GM12878 (cell line): ENCODE measurements around the gene LRRC56. TPM values are rescaled to one million over a fixed set of nuclear protein-coding genes. Genes with fewer than 3 reads are reported as not detected.

Experiments
- ATAC-seq: fragments of 200-7000 bp; cut with Tn5 transposase; 3 replicates; pipeline ENCODE4 v1.9.1; 2020; ENCODE audit warnings: mild to moderate bottlenecking, moderate library complexity
- BruUV-seq: library from RNA; stranded (reverse); fragments of 400-500 nt; replicated peaks from 2 replicates; lab custom pipeline; 2021; lab: Mats Ljungman, UMichigan
- CTCF ChIA-PET: fragments of 300-600 bp; sonication (Branson Sonifier 250); formaldehyde crosslinking; extraction: SDS; loops from one replicate; lab custom pipeline; 2021; ENCODE audit warnings: inconsistent platforms; lab: Yijun Ruan, JAX
- POLR2A ChIA-PET: fragments of 350-600 bp; formaldehyde crosslinking; extraction: SDS; loops from one replicate; lab custom pipeline; 2021; ENCODE audit warnings: inconsistent platforms; lab: Charles Lee
- RAD21 ChIA-PET: fragments of 300-600 bp; sonication (Branson Sonifier 250); formaldehyde crosslinking; loops from one replicate; lab custom pipeline; 2023; ENCODE audit warnings: antibody characterized with exemption; ENCODE audit not compliant: unreplicated experiment; lab: Charles Lee
- SMC1A ChIA-PET: fragments of 300-600 bp; sonication (Branson Sonifier 250); formaldehyde crosslinking; loops from one replicate; lab custom pipeline; 2023; ENCODE audit not compliant: unreplicated experiment, uncharacterized antibody; lab: Charles Lee
- DNase-seq: peaks from one replicate; pipeline ENCODE4 v3.0.0-alpha.2; 2011; ENCODE audit warnings: low read depth, low spot score
- FAIRE-seq: peaks from 3 replicates; lab custom pipeline; 2011; peaks lifted over from hg19 to GRCh38; lab: Jason Lieb, UNC
- H2AFZ ChIP-seq: 2 replicates; pipeline ENCODE4 v1.6.0; 2011; ENCODE audit warnings: low read depth, low read length, control low read depth; ENCODE audit not compliant: control insufficient read depth
- H3K27ac ChIP-seq: 2 replicates; pipeline ENCODE4 v1.5.1; 2011; ENCODE audit warnings: control low read depth; ENCODE audit not compliant: control insufficient read depth, insufficient read depth
- H3K27me3 ChIP-seq, 2 experiments: replicated peaks in 1 of 2; 2 replicates each; pipeline versions ENCODE4 v1.6.0 to v1.6.1; 2011; ENCODE audit warnings: low read length in 1 of 2; ENCODE audit not compliant: control insufficient read depth in 2 of 2, insufficient read depth in 2 of 2
- H3K36me3 ChIP-seq, 2 experiments: 2 replicates each; pipeline ENCODE4 v1.5.1; 2011; ENCODE audit warnings: low read length in 1 of 2; ENCODE audit not compliant: control insufficient read depth in 2 of 2, insufficient read depth in 2 of 2
- H3K4me1 ChIP-seq: 2 replicates; pipeline ENCODE4 v1.6.1; 2011; ENCODE audit warnings: mild to moderate bottlenecking, low read length, moderate library complexity, mixed read lengths; ENCODE audit not compliant: control insufficient read depth, insufficient read depth
- H3K4me2 ChIP-seq: 2 replicates; pipeline ENCODE4 v1.6.0; 2011; ENCODE audit warnings: control low read depth; ENCODE audit not compliant: control insufficient read depth, insufficient read depth
- H3K4me3 ChIP-seq: fragments of 200-600 bp; sonication (generic); 2 replicates; pipeline ENCODE4 v1.5.1; 2016
- H3K79me2 ChIP-seq: 2 replicates; pipeline ENCODE4 v1.6.0; 2011; ENCODE audit warnings: low read length; ENCODE audit not compliant: control insufficient read depth, insufficient read depth
- H3K9ac ChIP-seq: 2 replicates; pipeline ENCODE4 v1.8.0; 2011; ENCODE audit warnings: low read length, control low read depth, mixed read lengths; ENCODE audit not compliant: control insufficient read depth, insufficient read depth
- H3K9me3 ChIP-seq: replicated peaks from 3 replicates; pipeline ENCODE4 v1.5.1; 2011; ENCODE audit warnings: mild to moderate bottlenecking, low read length; ENCODE audit not compliant: control insufficient read depth, insufficient read depth
- H4K20me1 ChIP-seq: 2 replicates; pipeline ENCODE4 v1.6.0; 2011; ENCODE audit not compliant: control insufficient read depth, insufficient read depth
- BACH1 ChIP-seq: fragments of 450-650 bp; IDR thresholded peaks from 2 replicates; pipeline ENCODE4 v1.6.1; 2017; ENCODE audit warnings: mild to moderate bottlenecking, borderline replicate concordance
- EP300 ChIP-seq, 2 experiments: fragments of 150-350 bp in 1 of 2; IDR thresholded peaks; 2 replicates each; pipeline ENCODE4 v1.6.1; 2011 to 2012; ENCODE audit warnings: low read depth in 2 of 2, low read length in 2 of 2, borderline replicate concordance in 1 of 2, improper control_type of control experiment in 1 of 2, inconsistent platforms in 1 of 2; ENCODE audit not compliant: control insufficient read depth in 1 of 2
- KDM1A ChIP-seq: fragments of 200-600 bp; sonication (generic); IDR thresholded peaks from 2 replicates; pipeline ENCODE4 v1.6.1; 2016; ENCODE audit warnings: borderline replicate concordance
- NFYB ChIP-seq: IDR thresholded peaks from 2 replicates; pipeline ENCODE4 v1.6.1; 2011; ENCODE audit warnings: low read depth, mild to moderate bottlenecking, low read length, improper control_type of control experiment, moderate library complexity; ENCODE audit not compliant: insufficient read depth
- WGBS: methylation state at CpG from one replicate; pipeline ENCODE4 v1.1.6; 2016; ENCODE audit warnings: low lambda C conversion rate; ENCODE audit not compliant: insufficient replicate concordance, insufficient coverage; ENCODE audit errors: missing lambda C conversion rate; 5-methylcytosine and 5-hydroxymethylcytosine counted together
- in situ Hi-C: fragments of 300-500 bp; cut with MboI; formaldehyde crosslinking; loops from 9 replicates; pipeline ENCODE4 v1.14.3; 2018; ENCODE audit warnings: mixed read lengths
- intact Hi-C: fragments of 100-400 bp; cut with micrococcal nuclease; formaldehyde crosslinking; loops from one replicate; pipeline ENCODE4 v1.14.2; 2022; ENCODE audit not compliant: unreplicated experiment
- polyA plus RNA-seq, 11 experiments: library from polyadenylated mRNA; depleted of rRNA in 4 of 11; unstranded in 6 of 11; stranded (reverse) in 5 of 11; fragments of >200 nt; fragmentation: Nextera tagmentation in 4 of 11; fragmentation: Illumina TruSeq in 1 of 11; extraction: Ambion mirVana in 4 of 11; extraction: Trizol in 1 of 11; gene quantifications; 1 replicate in 1 of 11; 2 replicates in 10 of 11; pipeline versions ENCODE4 v1.2.1 to v1.2.3, GENCODE V29; 2011 to 2016; ENCODE audit warnings: inconsistent platforms in 2 of 11, missing spikeins in 2 of 11, low read depth in 1 of 11
- total RNA-seq, 4 experiments: library from RNA; depleted of rRNA in 3 of 4; stranded (reverse); fragments of >200 nt in 3 of 4; fragmentation: Illumina TruSeq in 1 of 4; extraction: Trizol in 1 of 4; gene quantifications; 2 replicates each; pipeline versions ENCODE4 v1.2.1 to v1.2.3, GENCODE V29; 2013 to 2021
- TF ChIP-seq, protein P1 (sequence below), 3 experiments: IDR thresholded peaks in 2 of 3; conservative IDR thresholded peaks in 1 of 3; 2 replicates each; pipeline ENCODE4 v1.5.1; 2011; ENCODE audit warnings: low read depth in 3 of 3, low read length in 3 of 3, mild to moderate bottlenecking in 3 of 3, control low read depth in 2 of 3, moderate library complexity in 2 of 3, inconsistent platforms in 1 of 3, mixed read lengths in 1 of 3; ENCODE audit not compliant: control insufficient read depth in 2 of 3, insufficient read depth in 1 of 3; ENCODE audit errors: extremely low read depth in 1 of 3

LRRC56 gene
- total and polyA plus RNA-seq, 10 of the 15 experiments (the other 5 are each of a cell fraction or from before 2014, with no cell fraction given): 0.02 to 1.9 (median 0.75) TPM; not detected in 1

DNA sequence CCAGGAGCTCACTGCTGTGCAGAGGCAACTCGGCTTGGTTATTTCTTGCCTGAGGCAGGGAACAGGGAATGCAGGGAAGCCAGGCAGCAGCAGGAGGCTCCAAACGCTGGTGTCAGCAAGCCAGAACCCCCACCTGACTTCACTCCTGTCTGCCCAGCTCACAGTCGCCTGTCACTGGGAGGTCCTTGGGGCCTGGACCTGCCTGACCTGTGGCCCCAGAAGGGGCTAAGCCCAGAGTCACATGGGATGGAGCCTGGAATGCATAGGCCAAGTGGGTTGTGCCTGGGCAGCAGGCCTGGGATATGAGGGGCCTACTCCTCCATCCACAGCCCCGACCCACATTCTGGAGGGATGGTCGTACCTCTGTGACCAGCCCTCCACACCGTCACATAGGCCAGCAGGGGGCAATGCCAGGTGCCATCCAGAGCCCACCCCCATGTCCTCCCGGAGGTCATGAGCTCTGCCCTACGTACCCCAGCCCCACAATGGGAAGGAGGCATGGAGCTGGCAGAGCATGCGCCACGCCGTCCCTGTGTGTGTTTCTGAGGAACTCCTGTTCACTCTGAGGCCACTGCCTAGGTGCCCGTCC lies 28.7 kb downstream of the LRRC56 start:
- H3K4me3 ChIP-seq: 0 out of 2 replicates have a peak overlapping the region, but pooled peaks have one; percentile 97
- no peak for ATAC-seq
- peaks cover 32% of the 10 kb centered on the region for H3K79me2 ChIP-seq
- peaks cover 0 to 4% of the 10 kb centered on the region in 2 experiments; a peak in 1 of 4 replicates for H3K36me3 ChIP-seq
- no peak for FAIRE-seq
- TF ChIP-seq BACH1: 0 out of 2 replicates have a peak, but pooled peaks have one; percentile 11
- TF ChIP-seq KDM1A: no peak
- no peak for TF ChIP-seq EP300 (IDR thresholded peaks at IDR 0.05; ENCODE audit: borderline replicate concordance in 1 of 2, control insufficient read depth in 1 of 2, low read depth in 2 of 2, low read length in 2 of 2)
- TF ChIP-seq, protein P1, sequence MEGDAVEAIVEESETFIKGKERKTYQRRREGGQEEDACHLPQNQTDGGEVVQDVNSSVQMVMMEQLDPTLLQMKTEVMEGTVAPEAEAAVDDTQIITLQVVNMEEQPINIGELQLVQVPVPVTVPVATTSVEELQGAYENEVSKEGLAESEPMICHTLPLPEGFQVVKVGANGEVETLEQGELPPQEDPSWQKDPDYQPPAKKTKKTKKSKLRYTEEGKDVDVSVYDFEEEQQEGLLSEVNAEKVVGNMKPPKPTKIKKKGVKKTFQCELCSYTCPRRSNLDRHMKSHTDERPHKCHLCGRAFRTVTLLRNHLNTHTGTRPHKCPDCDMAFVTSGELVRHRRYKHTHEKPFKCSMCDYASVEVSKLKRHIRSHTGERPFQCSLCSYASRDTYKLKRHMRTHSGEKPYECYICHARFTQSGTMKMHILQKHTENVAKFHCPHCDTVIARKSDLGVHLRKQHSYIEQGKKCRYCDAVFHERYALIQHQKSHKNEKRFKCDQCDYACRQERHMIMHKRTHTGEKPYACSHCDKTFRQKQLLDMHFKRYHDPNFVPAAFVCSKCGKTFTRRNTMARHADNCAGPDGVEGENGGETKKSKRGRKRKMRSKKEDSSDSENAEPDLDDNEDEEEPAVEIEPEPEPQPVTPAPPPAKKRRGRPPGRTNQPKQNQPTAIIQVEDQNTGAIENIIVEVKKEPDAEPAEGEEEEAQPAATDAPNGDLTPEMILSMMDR (IDR thresholded peaks at IDR 0.05 in 2 of 3, conservative IDR thresholded peaks at IDR 0.05 in 1 of 3; ENCODE audit: control insufficient read depth in 2 of 3, extremely low read depth in 1 of 3, insufficient read depth in 1 of 3, low read depth in 3 of 3, low read length in 3 of 3): peak in 1 of 3 experiments; percentile 5; a peak in 2 of 6 replicates
- no peak for TF ChIP-seq NFYB
- in situ Hi-C loops (no loop called here), intact Hi-C loops (no loop called here)
- H3K9ac ChIP-seq: no peak overlapping the region
- 76% methylated on average over 12 of the region's 12 CpGs for WGBS
- BruUV-seq: no TSS peak
- peaks cover 13% of the 10 kb centered on the region for H3K4me1 ChIP-seq
- H3K27ac ChIP-seq: no peak overlapping the region
- SMC1A ChIA-PET: no interaction called here
- no peak for DNase-seq
- H4K20me1 ChIP-seq: no peaks in the 10 kb centered on the region
- POLR2A ChIA-PET: interaction anchor here (0.6 to 1.5 kb wide), 3 partner anchors 10 to 100 kb away, joined by 3 to 13 read pairs (median 5); partner anchors contain the start of gene PHRF1
- peak overlapping the region; percentile 86; the same call in 1 of the 2 replicates for H3K4me2 ChIP-seq
- no peak overlapping the region for H2AFZ ChIP-seq
- CTCF ChIA-PET: interaction anchor here (1.1 to 2.3 kb wide), 2 partner anchors 9 to 157 kb away, joined by 3 to 8 read pairs; no protein-coding TSS in a partner anchor
- RAD21 ChIA-PET: interaction anchor here (1.1 kb wide), 1 partner anchor 157 kb away, joined by 3 read pairs; no protein-coding TSS in a partner anchor
- no peaks in the 10 kb centered on the region for H3K27me3 ChIP-seq
- H3K9me3 ChIP-seq: no peaks in the 10 kb centered on the region
